Inferior parietal cortex (tissue), 1 donor: ENCODE measurements around the gene CDC5L.
"Not testable (repeated sequence)": the region's sequence is repeated elsewhere in the genome, so short reads cannot be mapped to it uniquely, and the experiment has no call there.

ENCODE experiments used
- DNase-seq: peaks from one replicate; pipeline ENCODE4 v3.0.0-alpha.2; 2016; ENCODE audit errors: extremely low spot score

CDC5L gene

DNA sequence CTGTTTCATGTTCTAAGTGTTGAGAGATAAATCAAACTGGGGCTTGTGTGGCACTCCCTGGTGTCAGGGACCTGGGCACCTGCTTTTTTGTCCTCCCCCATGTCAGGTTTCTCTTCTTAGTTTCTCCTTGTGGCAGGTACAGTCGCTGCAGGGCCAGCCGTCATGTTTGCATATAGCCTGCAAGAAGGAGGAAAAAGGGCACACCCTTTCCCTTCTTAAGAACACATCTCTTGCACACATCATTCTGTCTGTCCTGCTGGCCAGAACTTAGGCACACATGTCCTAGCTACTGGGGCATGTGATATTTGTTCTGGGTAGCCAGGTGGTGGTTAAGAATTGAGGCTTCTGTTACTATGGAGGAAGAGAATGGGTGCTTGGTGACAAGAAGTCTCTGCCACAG lies 27.9 kb downstream of the CDC5L start:
- DNase-seq = no peak

GRCh38 chr6:44415873-44416502 lies 28.5 kb downstream of the CDC5L start:
- no peak for DNase-seq

DNA sequence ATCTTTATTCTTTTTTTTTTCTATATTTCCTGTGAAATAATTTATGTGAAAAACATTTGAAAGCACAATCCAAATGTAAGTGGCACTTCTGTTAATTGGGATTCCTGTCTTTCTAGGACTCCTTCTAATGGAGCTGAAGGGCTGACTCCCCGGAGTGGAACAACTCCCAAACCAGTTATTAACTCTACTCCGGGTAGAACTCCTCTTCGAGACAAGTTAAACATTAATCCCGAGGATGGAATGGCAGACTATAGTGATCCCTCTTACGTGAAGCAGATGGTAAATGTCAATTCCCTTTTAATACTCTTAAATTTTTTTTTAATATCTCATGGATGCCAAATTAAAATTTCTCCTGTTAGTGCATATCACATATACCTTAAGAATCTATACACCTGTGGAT lies 35.0 kb downstream of the CDC5L start:
- no peak for DNase-seq

DNA sequence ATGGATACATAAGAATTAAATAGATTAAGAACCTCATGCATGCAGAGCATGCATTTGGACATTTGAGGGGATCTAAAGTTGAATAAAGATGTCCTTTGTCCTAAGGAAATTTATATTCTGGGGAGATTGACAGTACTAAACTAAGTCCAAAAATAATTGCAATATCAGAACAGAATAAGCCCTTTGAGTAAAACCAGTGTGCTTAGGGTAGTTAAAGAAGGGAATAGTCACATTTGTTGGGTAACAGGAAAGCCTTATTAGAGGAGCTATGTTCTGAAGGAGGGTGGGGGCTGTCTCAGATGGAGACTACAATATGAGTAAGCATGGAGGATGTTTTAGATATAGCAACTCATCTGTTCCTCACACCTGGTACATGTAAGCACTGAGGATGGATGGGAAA lies 35.8 kb downstream of the CDC5L start:
- no peak for DNase-seq

DNA sequence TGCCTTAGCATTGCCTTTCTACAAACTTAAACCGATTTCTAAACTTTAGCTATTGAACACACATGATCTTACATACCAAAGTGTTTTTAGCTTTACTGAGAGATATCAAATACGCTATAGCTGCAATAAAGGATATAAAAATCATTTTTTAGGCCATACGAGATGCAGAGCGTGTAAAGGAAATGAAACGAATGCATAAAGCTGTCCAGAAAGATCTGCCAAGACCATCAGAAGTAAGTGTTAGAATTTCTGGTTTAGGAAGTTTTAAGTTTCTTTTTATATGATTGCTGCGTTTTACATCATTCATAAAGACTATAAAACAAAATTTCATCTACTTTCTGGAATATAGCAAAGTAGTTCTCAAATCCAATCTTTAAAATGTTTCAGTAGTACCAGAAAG lies 38.4 kb downstream of the CDC5L start:
- DNase-seq = no peak

DNA sequence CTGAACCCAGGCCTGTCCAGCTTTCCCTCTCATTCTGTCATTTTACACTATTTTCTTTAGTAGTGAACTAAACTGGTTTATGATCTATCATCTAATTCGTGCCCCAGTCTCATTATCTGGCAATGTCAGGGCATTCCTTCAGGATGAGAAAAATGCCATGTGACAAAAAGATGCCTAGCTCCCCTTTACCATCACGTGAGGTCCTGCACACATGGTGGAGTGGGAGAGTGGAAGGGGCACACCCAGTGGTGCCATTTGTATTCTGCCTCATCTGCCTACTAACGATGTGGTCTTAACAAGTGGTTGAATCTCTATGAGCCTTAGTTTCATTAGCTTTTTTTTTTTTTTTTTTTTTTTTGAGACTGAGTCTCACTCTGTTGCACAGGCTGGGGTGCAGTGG lies 41.2 kb downstream of the CDC5L start:
- no peak for DNase-seq

DNA sequence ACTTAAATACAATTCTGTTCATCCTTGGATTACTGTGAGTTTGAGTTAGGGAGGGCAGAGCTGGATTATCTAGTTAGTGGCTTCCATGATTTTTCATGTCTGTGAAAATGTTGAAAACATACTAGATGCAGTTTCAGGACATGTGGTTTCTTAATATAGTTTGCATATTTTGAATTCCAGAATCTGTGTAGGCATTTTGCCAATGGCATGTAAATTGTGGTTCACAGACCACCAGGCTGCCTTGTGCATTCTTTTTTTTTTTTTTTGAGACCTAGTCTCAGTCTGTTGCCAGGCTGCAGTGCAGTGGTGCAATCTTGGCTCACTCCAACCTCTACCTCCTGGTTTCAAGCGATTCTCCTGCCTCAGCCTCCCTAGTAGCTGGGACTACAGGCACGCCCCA lies 42.8 kb downstream of the CDC5L start:
- no peak for DNase-seq

DNA sequence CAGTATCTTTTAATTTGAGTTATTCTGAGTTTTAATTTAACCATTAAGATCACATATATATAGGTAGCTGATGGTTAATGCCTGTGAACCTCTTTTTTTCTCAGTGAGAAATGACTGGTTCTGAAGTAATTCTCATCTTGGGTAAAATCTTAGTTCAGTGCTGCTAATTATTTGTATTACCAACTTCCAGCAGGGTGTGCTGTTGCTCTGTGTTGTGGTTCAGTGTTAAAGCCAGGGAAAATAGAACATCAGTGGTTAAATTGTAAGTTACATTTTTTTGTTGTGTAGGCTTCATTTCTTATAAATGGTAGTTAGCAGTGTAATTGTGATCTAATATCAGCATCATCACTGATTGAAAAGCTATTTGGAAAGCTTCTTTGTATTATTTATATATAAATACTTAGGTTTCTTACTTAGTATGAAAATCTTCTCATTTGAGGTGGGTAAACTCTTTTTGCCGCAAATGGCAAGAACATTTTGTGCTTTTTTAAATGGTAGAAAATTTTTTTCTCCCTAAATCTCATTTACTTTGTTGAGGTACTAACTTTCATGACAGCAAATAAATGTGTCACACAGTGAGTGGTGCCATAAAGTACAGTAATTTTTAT lies 43.7 kb downstream of the CDC5L start:
- peak; percentile 76 for DNase-seq

DNA sequence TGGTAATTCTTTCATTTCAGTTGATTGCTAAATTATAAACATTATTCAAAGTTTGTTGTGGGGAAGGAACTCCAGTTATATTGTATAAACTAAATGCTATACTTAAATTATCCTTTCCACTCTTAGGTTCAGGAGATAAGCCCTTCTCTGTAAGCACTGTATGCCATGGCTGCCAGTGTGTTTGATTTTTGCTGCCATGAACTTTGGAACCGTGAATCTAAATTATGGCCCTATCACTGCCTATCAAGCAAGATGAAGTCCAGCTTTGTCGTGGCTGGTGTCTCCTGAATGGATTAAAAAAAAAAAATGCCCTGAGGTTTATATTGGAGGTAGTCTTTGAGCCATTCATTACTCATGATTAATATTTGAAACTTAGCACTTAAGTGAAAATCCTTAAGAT lies 44.7 kb downstream of the CDC5L start:
- DNase-seq = no peak

GRCh38 chr6:44432726-44433125 lies 45.2 kb downstream of the CDC5L start:
- DNase-seq = no peak

DNA sequence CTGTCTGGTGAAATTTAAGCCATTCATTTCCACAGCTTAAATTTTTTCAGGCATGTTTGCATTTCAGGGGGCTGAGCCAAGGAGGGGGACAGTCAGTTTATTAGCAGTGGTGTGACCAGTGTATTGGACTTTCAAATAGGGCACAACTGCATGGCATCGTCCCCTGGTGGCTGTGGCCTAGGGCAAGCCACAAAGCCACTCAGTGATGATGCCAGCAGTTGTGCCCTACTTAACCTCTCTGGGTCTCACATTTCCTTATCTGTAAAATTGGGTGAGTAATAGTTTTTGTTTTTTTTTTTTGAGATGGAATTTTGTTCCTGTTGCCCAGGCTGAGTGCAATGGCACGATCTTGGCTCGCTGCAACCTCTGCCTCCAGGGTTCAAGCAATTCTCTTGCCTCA lies 48.0 kb downstream of the CDC5L start:
- DNase-seq = no peak

DNA sequence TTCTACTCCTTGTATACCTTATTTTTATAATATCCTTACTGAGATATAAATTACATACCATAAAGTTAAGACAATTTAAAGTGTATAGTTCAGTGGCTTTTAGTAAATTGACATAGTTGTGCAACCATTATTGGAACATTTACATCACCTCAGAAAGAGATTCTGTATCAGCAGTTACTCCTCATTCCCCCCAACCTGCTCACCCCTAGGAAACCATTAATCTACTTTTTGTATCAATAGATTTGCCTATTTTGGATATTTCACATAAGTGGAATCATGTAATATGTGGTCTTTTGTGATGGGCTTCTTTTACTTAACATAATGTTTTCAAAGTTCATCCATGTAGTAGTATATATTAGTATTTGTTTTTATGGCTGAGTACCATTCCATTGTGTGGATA lies 51.3 kb downstream of the CDC5L start:
- no peak for DNase-seq

GRCh38 chr6:44439270-44440045 lies 52.0 kb downstream of the CDC5L start:
- no peak for DNase-seq

- no peak for DNase-seq
These were observed 53.8 kb downstream of the CDC5L start for GRCh38 chr6:44441091-44441855.

DNA sequence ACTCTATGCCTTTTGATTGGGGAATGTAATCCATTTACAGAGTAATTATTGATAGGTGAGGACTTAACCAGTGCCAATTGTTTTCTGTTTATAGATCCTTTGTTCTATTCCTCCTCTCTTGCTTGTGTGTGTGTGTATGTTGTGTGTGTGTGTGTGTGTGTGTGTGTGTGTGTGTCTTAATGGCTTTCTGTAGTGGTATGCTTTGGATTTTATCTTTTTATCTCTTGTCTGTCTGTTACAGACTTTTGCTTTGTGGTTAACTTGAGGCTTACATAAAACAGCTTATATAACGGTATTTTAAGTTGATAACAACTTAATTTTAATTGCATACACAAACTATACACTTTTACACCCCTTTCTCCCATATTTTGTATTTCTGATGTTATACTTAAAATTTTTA lies 54.7 kb downstream of the CDC5L start:
- no peak for DNase-seq

DNA sequence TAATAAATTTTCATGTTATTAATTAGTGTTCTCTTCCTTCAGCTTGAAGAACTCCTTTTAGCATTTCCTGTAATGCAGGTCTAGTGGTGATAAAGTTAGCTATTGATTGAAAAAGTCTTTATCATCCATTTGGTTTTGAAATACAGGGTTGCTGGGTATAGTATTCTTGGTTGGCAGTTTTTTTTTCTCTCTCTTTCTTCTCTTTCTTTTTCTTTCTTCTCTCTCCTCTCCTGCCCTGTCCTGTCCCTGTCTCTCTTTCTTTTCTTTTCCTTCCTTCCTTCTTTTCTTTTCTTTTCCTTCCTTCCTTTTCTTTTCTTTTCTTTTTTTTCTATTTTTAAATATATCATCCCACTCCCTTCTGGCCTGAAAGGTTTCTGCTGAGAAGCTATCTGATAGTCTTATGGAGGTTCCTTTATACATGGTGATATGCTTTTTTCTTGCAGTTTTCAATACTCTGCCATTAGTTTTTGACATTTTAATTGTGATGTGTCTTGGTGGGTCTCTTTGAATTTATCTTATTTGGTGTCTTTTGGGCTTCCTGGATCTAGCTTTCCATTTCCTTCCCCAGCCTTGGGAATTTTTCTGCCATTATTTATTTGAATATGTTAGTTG lies 55.4 kb downstream of the CDC5L start:
- no peak for DNase-seq

DNA sequence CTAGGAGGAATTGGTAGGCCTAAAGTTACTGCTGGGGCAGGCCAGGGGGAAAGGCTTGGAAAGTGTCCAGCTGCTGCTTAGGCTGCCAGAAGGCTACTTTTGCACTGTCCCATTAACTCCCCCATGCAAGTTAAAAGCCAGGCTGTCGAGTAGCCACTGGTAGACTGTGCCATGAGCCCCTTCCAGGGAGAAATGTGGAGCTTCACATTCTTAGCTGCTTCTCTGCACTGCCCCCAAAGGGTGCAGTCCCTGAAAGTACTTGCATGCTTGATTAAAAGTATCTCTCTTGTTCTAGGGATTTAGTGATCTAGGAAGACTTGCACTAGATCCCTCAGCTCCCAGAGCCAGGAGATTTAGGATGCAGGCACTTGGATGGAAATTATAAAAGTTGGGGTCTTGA lies 57.3 kb downstream of the CDC5L start:
- no peak for DNase-seq

DNA sequence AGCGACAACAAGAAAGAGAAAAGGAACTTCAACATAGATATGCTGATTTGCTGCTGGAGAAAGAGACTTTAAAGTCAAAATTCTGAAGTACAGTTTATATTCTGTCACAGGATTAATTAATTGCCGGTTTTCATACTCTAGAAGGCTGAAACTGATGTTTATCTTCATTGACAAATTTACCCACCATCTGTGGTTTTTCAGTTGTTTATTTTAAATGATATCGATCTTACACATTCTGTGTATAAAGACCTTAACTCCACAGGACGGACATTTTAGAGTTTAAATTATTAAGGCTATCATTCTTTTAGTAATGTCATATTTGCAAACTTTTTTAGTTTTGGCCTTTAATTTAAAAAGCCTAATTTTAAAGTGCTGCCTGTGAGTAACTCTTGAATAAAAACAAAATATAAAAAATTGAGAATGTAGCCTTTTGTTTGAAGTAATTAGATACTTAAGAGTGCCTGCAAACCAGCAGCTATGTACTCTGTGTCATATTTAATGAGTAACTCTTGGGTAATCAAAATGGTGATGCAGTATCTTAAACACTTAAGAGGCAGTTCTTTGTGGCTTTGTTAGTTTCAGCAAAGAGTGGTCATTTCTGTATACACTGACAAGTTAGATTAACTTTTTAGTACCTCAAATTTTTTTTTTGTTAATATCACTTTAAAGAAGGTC lies 59.3 kb downstream of the CDC5L start:
- no peak for DNase-seq

DNA sequence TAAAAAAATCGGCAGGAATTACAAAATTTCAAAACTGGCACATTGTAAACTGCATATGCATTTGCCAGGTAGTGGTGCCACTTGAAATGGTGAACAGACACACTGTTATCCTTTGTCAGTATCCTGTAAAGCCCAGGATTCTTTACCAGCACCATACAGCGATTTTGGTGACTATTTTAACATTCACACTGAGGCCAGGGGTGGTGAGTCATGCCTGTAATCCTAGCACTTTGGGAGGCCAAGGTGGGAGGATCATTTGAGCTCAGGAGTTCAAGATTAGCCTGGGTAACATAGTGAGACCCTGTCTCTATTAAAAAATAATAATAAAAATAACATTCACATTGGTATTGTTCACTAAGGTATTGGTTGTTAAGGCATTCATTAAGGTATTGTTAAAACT lies 61.7 kb downstream of the CDC5L start:
- DNase-seq = not testable (repeated sequence)

DNA sequence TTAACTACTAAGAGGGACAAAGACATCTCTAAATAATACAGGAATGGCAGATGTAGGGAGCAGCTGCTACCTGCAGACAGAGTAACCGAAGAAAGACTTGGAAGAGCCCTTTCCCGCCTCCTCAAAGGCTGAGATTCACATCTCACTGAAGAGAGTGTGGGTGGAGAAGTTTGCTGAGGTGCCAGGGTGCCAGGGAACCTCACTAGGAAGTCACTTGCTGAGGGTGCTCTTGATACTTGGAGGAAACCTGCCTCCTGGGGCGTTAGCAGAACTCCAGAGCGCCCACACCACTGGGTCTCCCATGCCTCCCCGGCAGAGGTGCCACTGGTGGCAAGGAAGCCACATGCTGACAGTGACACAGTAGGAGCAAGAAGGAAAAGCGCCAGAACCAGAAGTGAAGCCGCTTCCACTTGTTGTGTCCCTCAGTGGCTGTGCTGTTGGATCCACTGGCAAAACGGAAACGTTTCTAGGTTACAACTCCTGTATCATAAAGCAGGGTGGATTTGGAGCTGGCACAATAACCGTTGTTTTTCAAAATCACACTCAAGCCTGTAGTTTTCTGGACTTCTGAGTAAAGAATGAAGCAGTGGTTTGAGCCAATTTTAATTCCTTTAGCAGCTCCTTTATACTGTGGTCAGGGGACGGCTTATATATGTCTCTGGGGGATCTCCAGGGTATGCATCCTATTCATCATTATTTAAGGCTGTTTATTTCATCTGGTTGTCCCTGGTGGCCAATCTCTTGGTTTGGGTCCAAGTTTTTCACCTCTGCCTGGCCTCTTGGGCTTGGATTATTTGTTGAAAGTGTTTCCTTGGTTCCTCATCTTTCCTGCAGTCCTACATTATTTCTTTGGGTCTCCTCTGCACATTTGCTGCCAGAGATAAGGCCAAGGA lies 64.5 kb downstream of the CDC5L start:
- no peak for DNase-seq
